GM18499 (cell line): ENCODE measurements around the gene HMGN4.

Source experiments
- ATAC-seq: cut with Tn5 transposase; IDR thresholded peaks from one replicate; pipeline ENCODE4 v1.9.1; 2021; ENCODE audit warnings: moderate number of reproducible peaks; ENCODE audit not compliant: insufficient read depth, unreplicated experiment

HMGN4 gene

GRCh38 chr6:26575494-26575939 is 37.4 kb downstream of the HMGN4 start:
- ATAC-seq: no peak

DNA sequence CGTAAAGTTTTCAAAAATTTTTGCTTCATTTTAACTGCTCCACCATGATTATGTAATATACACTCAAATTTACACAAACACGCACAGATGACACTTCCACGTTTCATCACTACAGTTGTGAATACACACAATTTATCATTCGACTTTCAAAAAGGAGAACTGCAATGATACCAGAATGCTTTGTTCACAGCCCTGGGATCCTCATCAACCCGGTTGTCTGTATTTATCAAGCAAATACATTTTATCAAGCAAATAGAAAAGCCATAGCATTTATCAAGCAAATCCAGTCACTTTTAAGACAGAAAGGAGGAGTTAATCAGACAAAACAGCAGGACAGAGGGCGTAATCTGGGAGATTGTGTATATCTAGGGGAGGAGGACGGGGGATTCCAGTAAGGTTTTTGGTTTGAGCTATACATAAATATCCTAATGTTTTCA is 38.3 kb downstream of the HMGN4 start:
- ATAC-seq: no peak

DNA sequence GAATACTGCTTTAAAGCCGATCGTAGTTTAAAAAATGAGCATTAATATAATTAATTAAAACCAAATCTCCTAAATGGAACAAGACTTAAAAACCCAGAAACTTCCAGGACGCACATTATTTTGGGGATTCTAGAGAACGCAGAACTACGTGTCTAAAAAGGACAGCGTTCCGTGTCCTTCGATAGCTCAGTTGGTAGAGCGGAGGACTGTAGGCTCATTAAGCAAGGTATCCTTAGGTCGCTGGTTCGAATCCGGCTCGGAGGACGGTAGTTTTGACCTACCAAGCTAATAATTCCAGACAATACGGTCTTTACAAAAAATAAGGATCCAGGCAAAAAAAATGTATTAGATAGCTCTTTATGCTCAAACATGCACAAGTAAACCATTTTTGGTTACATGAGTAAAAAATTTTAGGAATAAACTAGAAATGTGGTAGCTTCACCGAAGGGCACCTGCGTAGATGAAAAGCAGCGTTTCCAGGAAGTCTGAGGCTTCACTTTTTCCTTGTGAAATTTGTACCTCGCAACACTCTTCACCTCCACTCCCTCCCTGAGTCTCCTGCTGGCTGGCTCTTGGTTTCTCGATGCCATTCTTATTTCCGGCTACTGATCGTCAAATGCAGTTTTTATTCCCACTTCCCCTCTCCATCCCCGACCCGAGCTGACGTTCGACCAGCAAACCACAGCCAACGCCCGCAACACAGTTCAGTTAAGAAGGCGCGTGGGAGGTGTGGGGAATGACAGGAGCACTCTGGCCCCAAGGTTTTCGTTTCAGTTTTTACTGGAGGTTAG is 39.0 kb downstream of the HMGN4 start:
- ATAC-seq: no peak

DNA sequence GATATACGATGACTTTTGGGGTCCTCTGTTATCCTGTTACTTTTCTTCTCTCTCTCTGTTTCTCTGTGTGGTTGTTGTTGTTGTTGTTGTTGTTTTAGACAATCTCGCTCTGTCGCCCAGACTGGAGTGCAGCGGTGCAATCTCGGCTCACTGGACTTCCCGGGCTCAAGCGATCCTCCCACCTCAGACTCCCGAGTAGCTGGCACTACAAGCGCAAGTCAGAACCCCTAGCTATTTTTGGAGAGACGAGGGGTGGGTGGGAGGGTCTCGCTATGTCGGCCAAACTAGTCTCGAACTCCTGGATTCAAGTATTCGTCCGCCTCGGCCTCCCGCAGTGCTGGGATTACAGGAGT is 39.5 kb downstream of the HMGN4 start:
- ATAC-seq: no peak

GRCh38 chr6:26578279-26578678 is 40.1 kb downstream of the HMGN4 start:
- no peak for ATAC-seq

- ATAC-seq: no peak
Measured at GRCh38 chr6:26578741-26579140, 40.6 kb downstream of the HMGN4 start.

GRCh38 chr6:26581164-26581915 is 43.2 kb downstream of the HMGN4 start:
- no peak for ATAC-seq

DNA sequence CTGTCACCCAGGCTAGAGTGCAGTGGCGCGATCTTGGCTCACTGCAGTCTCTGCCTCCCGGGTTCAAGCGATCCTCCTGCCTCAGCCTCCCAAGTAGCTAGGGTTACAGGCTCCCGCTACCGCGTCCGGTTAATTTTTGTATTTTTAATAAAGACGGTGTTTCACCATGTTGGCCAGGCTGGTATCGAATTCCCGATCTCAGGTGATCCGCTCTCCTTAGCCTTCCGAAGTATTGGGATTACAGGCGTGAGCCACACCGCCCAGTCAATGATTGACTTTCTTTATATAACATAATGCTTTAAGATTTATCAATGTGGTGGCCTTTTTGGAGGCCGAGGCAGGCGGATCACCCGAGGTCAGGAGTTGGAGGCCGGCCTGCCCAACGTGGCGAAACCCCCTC is 50.8 kb downstream of the HMGN4 start:
- ATAC-seq: no peak

DNA sequence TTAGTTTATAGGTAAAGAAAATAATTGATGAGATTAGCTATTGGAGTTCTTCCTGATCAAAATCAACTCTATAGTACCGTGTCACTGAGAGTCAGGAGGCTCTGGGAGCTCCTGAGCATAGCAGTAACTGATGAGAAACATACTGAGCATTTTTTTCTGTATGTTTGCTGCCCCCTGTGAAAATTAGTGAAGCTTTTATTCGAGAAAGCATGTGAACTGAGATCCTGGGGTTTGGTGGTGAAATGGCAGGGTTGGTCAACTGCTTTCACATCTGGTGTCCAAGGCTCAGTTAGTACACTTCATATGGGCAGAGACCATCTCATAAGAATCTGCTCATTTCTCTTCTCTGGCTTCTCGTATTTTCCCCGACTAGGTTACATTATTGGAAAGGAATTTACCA is 54.5 kb downstream of the HMGN4 start:
- ATAC-seq: no peak

GRCh38 chr6:26593278-26594130 is 55.3 kb downstream of the HMGN4 start:
- no peak for ATAC-seq

GRCh38 chr6:26594131-26594498 is 55.9 kb downstream of the HMGN4 start:
- no peak for ATAC-seq

GRCh38 chr6:26594730-26595632 is 56.8 kb downstream of the HMGN4 start:
- ATAC-seq: no peak

- no peak for ATAC-seq
Measured at GRCh38 chr6:26595669-26596269, 57.6 kb downstream of the HMGN4 start.
